Activated T-cell treated with anti-CD3 and anti-CD28 coated beads, Interleukin-2, amount 50 U/mL, for 72 hours (primary cell): ENCODE results near the gene SLC16A12. TPM values are rescaled to one million over a fixed set of nuclear protein-coding genes. Genes with fewer than 3 reads are reported as not detected.

Experiments
- ATAC-seq, 2 donors: fragments of 150-1000 bp; cut with Tn5 transposase; replicated peaks in 1 of 2; 2 replicates each; pipeline ENCODE4 v1.10.0; 2021; ENCODE audit warnings: moderate library complexity in 2 of 2, mild to moderate bottlenecking in 1 of 2
- DNase-seq, 2 donors: peaks; one replicate each; pipeline ENCODE4 v3.0.0; 2021 to 2022; ENCODE audit warnings: mixed read lengths in 1 of 2
- H3K27ac Mint-ChIP-seq: one replicate; pipeline ENCODE4 v1.8.0; 2022; ENCODE audit warnings: mild to moderate bottlenecking, moderate library complexity, mixed read lengths
- H3K27me3 Mint-ChIP-seq: one replicate; pipeline ENCODE4 v1.8.0; 2022; ENCODE audit warnings: low read depth, mixed read lengths
- H3K36me3 Mint-ChIP-seq, 2 donors: one replicate each; pipeline ENCODE4 v1.8.0; 2022; ENCODE audit warnings: mixed read lengths in 2 of 2, mild to moderate bottlenecking in 1 of 2; ENCODE audit not compliant: insufficient read depth in 2 of 2
- H3K4me1 Mint-ChIP-seq: one replicate; pipeline ENCODE4 v1.8.0; 2022; ENCODE audit warnings: low read depth, mixed read lengths
- H3K4me3 Mint-ChIP-seq, 2 donors: one replicate each; pipeline ENCODE4 v1.8.0; 2022; ENCODE audit warnings: mild to moderate bottlenecking in 2 of 2, mixed read lengths in 2 of 2, moderate library complexity in 2 of 2
- H3K9me3 Mint-ChIP-seq, 2 donors: one replicate each; pipeline ENCODE4 v1.8.0; 2022; ENCODE audit warnings: mixed read lengths in 2 of 2
- total RNA-seq, 2 donors: library from RNA; stranded (reverse); gene quantifications; one replicate each; pipeline ENCODE4 v1.2.3, GENCODE V29; 2022

SLC16A12 gene
- total RNA-seq, 2 donors from 2014 or later, result not detected

DNA sequence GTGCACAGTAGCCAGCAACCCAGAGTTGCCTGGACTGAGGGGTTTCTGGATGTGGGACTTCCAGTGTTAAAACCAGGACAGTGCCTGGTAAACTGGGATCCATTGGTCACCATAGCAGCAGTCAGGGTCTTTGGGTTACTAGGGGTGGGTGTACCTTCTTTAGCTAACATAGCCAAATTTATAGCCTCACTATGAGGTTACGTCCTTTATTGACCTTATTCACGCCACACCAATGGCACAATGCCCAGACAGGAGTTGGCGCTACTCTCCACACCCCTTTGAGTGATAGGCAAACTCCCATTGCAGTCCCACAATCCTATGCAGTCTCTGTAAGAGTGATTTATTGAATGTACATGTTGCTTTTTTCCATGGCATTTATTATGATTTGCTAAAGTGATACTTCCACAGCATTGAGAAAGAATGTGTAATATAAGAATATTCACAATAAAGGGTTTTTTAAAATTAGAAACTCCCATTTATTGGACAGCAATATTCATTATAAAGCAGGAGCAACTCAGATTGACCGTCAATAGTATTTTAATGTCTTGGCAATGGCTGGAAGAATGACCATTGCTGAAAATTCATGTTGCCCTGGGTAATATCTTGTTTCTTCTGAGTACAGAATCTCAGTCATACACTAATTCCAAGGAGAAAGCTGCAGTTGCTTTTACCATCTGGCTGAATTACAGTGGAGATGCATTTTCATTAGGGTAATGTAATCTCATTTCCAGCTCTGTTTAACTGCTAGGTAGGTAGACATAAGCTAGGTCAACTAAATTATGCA is 95.0 kb downstream of the SLC16A12 start:
- H3K27me3 Mint-ChIP-seq, result peaks cover 7% of the 10 kb centered on the region
- H3K27ac Mint-ChIP-seq, result no peak overlapping the region

DNA sequence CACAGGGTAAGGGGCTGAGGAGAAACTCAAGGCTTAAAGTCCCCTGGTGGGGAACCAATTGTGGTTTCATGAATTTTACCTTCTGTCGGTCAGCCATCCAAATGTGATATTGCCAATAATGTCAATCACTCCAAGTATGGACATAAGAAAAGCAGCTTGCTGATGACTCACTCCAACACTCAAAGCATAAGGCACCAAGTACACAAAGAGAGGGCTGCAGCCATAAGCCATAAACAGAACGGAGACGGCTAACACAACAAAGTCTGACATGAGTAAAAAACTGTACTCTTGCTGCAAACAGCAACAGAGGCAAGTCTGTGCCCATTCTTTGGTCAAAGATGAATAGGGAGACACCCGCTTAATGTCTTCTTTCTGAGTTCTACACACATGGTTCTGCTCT is 96.9 kb downstream of the SLC16A12 start:
- Mint-ChIP-seq H3K4me1 (no peaks in the 10 kb centered on the region), H3K27ac (no peak overlapping the region), H3K9me3 (no peaks in the 10 kb centered on the region), H3K36me3 (no peaks in the 10 kb centered on the region), H3K27me3 (peaks cover 19% of the 10 kb centered on the region), H3K4me3 (no peak overlapping the region)
- ATAC-seq (no peak), DNase-seq (no peak)

More for the DNA sequence above, 95.0 kb downstream of the SLC16A12 start:
- DNase-seq (no peak), ATAC-seq (no peak)
- Mint-ChIP-seq H3K4me1 (no peaks in the 10 kb centered on the region), H3K9me3 (no peaks in the 10 kb centered on the region), H3K36me3 (no peaks in the 10 kb centered on the region), H3K4me3 (no peak overlapping the region)

DNA sequence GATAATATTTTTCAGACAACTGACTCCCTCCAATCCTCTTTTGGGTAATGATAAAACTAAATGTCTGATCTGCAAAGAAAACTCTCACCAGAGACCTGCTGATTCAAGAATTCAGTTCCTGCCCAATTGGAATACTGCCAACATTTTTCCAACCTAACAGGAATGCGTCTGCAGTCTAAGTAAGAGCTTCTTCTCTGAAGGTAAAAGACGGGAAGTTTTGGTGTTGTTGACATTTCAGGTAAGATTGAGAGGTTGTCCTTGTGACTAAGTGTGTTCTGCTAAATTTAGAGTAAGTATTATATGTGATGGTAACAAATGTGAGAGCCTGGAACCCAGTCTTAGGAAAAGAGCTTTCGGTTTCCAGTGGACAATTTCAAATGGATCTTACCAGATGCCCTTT is 103.4 kb downstream of the SLC16A12 start:
- no peaks in the 10 kb centered on the region for H3K9me3 Mint-ChIP-seq
- H3K4me3 Mint-ChIP-seq, result no peak overlapping the region
- ATAC-seq, result no peak
- DNase-seq, result no peak
- H3K36me3 Mint-ChIP-seq, result no peaks in the 10 kb centered on the region
- peaks cover 19% of the 10 kb centered on the region for H3K27me3 Mint-ChIP-seq
- H3K4me1 Mint-ChIP-seq, result no peaks in the 10 kb centered on the region
- no peak overlapping the region for H3K27ac Mint-ChIP-seq

DNA sequence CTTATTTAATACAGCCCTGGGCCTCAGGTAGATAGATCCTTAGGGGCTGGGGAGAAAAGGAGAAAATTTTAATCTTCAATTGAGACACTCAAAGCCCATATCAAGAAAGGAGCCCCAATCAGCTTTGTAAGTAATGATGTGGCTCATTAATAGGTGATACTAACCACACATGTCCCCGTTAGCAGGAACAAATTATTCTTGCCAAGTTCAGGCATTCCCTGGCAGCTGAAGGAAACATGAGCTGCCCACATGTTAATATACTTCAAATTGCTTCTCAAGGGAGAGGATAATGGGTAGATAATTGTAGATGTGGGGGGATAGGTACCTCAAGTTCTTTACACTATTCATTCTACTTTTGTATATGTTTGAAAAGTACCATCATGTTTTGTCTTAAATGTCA is 106.5 kb downstream of the SLC16A12 start:
- Mint-ChIP-seq H3K27ac (no peak overlapping the region), H3K4me1 (no peaks in the 10 kb centered on the region), H3K36me3 (no peaks in the 10 kb centered on the region), H3K9me3 (no peaks in the 10 kb centered on the region), H3K27me3 (no peaks in the 10 kb centered on the region), H3K4me3 (no peak overlapping the region)
- DNase-seq (no peak), ATAC-seq (no peak)

DNA sequence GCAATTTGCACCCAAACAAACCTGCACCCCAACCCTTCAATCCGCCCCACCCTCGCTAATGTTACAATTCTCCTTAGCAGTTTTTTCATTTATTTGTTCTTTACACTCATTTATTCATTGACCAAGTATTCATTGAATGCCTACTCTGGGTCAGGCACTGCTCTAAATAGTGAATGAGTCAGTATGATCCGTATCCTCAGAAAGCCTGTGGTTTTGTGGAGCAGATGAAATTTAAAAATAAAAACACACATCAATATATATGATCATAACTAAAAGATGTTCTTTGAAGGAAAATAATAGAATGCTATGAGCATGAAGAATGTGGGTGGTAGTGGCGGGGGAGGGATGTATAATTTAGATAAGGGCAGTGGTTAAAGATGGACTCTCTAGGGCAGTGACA is 107.8 kb downstream of the SLC16A12 start:
- Mint-ChIP-seq H3K36me3 (no peaks in the 10 kb centered on the region), H3K4me3 (no peak overlapping the region), H3K4me1 (no peaks in the 10 kb centered on the region), H3K27me3 (no peaks in the 10 kb centered on the region), H3K9me3 (no peaks in the 10 kb centered on the region), H3K27ac (no peak overlapping the region)
- ATAC-seq (no peak), DNase-seq (no peak)

DNA sequence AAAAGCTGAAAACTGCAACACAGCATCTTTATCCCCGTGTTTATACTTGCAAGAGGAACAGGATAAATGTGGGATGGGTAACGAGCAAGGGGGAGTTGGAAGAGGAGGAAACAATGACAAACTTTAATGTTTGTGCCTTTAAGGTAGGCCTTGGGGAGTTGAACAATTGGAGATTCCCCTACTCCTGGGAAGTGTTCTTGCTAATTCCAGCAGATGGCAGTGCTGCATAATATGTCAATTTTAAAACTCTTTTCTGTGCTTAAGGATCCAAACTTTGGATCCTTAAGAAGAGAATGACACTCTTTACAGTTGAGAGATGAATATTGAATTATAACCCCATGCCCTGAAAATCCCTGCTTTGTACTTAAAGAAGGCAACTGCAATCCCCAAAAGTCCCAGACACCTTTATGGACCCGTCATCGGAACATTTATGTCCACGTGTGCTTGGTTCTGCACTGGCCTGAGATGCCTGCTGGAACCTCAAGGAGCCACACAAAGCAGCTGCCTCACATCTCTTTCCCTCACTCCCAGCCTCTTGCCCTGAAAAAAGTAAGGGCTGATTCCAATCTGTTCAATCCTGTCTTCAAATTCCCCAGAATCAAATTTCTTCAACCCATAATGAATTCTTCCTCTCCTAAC is 109.0 kb downstream of the SLC16A12 start:
- Mint-ChIP-seq H3K4me1 (peaks cover under 1% of the 10 kb centered on the region), H3K9me3 (no peaks in the 10 kb centered on the region), H3K4me3 (no peak overlapping the region), H3K27ac (no peak overlapping the region), H3K27me3 (no peaks in the 10 kb centered on the region), H3K36me3 (no peaks in the 10 kb centered on the region)
- DNase-seq, result no peak
- peak; percentile 58 to 63 for ATAC-seq

DNA sequence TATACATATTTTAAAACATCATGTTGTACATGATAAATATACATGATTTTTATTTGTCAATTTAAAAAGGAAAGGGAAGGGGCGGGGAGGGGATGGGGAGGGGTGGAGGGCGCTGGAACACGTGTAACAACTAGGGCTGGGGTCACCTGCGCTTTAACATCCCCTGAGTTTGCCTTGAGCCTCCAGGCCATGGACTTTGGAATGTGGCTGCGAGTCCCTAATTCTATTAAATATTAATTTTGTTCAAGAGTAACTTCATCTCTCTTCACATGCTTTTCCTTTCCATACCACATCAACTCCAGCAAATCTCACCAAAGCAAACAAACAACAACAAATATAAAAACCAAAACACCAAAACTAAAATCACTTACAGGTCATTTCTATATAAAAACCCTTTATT is 110.4 kb downstream of the SLC16A12 start:
- Mint-ChIP-seq H3K4me1 (peaks cover 4% of the 10 kb centered on the region), H3K4me3 (no peak overlapping the region), H3K36me3 (no peaks in the 10 kb centered on the region), H3K9me3 (no peaks in the 10 kb centered on the region), H3K27ac (no peak overlapping the region), H3K27me3 (no peaks in the 10 kb centered on the region)
- no peak for ATAC-seq
- no peak for DNase-seq

DNA sequence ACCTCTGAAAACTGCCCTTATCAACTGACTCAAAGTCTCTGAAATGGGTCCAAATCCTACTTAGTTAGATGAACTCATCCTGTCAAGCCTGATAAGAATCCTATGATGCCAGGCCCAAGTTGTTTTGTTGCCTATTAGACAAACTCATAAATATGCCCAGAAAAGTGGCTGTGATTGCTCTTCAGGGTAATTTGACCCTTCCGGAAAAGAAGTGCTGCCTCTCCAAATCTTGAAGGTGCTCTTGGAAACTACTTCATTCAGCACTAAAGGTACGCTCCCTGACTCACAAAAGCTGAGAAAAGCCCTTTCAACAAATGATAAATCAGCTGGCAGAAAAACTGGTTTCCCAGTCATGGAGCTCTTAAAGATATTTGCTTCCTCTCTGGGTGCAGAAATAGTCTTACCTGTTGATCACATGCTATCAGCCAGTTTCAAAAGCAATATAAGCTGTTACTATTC is 114.3 kb downstream of the SLC16A12 start:
- Mint-ChIP-seq H3K4me1 (peaks cover 40% of the 10 kb centered on the region), H3K27ac (no peak overlapping the region), H3K36me3 (peaks cover 2 to 8% of the 10 kb centered on the region in 2 donors), H3K4me3 (no peak overlapping the region), H3K27me3 (no peaks in the 10 kb centered on the region), H3K9me3 (no peaks in the 10 kb centered on the region)
- no peak for DNase-seq
- no peak for ATAC-seq

DNA sequence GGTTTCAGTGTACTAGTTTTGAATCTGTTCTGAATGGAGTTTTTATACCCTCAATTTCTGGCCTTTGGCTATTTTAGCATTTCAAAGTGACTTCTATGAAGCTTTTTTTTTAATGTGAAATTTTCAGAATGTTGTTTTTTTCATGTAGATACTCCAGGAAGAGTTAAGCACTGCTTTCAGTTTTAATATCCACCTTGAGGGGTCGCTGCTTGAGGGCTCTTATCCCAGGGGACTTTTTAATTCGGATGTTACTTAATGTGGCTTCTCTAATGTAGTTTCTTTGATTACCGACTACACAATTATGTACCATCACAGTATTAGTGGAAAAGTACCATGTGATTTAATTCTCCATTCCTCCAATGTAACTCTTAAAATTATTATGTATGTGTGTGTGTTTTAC is 115.8 kb downstream of the SLC16A12 start:
- H3K27ac Mint-ChIP-seq, result peak overlapping the region; percentile 12
- H3K9me3 Mint-ChIP-seq, result no peaks in the 10 kb centered on the region
- DNase-seq (peak in 1 of 2 donors; percentile 12), ATAC-seq (no peak)
- H3K4me1 Mint-ChIP-seq, result peaks cover 48% of the 10 kb centered on the region
- no peaks in the 10 kb centered on the region for H3K27me3 Mint-ChIP-seq
- H3K36me3 Mint-ChIP-seq, result peaks cover 6 to 13% of the 10 kb centered on the region in 2 donors
- peak overlapping the region in 1 of 2 donors; percentile 40 for H3K4me3 Mint-ChIP-seq

DNA sequence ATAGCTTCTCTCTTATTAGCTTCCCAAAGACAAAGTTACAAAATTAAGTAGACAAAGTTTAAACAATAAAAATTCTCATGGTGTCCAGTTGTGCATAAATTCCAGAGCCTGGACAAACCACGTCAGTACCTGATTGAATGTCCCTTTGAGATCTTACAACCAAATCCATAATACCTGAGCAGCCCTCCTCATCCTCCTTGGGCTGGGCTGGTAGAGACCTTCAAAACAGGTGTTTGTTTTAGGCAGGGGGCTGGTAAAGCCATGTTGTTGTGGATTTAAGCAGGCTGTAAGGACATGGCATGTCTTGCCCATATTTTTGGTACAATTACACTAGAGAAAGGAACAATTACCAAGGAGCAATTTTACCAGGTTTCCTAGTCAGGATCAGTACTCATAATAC is 118.9 kb downstream of the SLC16A12 start:
- DNase-seq (no peak), ATAC-seq (no peak)
- Mint-ChIP-seq H3K4me3 (peak overlapping the region; percentile 87 to 95), H3K27me3 (no peaks in the 10 kb centered on the region), H3K9me3 (peaks cover 0 to 2% of the 10 kb centered on the region in 2 donors), H3K36me3 (peaks cover 10 to 16% of the 10 kb centered on the region in 2 donors), H3K4me1 (peaks cover 64% of the 10 kb centered on the region), H3K27ac (peak overlapping the region; percentile 57)

DNA sequence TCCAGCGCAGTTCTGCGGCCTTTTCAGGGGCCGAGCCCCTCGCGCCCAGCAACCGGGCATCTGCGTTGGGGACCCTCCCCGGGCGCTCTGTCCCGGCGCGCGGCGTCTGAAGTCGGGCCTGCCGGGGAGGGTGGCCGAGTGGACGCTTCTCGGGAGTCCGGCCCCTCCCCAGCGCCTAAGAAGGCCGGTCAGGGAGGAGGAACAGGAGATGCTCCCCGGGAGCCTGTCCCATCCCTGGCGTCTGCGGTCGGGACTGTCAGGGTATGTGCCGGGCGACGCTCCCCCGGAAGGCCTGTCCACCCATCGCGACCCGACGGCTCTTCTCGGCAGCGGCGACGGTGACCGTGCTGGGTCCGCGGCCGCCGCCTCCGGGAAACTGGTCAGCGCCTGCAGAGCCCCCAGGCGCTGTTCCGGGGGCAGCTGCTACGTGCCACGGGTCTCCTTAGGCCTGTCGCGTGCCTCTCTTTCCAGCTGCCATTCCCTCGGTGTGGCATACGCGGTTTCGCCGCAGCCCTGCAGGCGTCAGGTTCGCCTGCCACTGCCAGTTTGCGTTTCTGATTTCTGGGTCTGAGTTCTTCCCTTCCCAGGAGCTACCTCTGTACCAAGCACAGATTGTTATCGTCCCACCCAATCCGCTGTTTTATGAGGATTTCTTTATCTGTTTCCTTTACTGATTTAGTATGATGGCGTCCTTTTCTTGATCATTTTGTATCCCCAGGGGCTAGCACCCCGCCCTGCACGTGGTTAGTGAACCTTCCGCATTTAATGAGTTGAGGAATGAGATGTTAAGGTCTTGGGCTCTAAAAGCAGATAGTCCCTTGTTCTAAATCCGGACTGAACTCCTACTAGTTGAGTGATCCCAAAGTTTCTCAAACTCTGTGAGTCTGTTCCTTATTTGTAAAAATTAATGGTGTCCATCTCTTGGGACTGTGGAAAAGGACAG is 120.2 kb downstream of the SLC16A12 start:
- peak; percentile 55 to 56 for ATAC-seq
- H3K27me3 Mint-ChIP-seq, result no peaks in the 10 kb centered on the region
- DNase-seq, result peak; percentile 31 to 45
- peak overlapping the region; percentile 87 to 95 for H3K4me3 Mint-ChIP-seq
- H3K36me3 Mint-ChIP-seq, result peaks cover 10 to 16% of the 10 kb centered on the region in 2 donors
- H3K4me1 Mint-ChIP-seq, result peaks cover 66% of the 10 kb centered on the region
- peak overlapping the region; percentile 92 for H3K27ac Mint-ChIP-seq
- H3K9me3 Mint-ChIP-seq, result peaks cover 0 to 2% of the 10 kb centered on the region in 2 donors

DNA sequence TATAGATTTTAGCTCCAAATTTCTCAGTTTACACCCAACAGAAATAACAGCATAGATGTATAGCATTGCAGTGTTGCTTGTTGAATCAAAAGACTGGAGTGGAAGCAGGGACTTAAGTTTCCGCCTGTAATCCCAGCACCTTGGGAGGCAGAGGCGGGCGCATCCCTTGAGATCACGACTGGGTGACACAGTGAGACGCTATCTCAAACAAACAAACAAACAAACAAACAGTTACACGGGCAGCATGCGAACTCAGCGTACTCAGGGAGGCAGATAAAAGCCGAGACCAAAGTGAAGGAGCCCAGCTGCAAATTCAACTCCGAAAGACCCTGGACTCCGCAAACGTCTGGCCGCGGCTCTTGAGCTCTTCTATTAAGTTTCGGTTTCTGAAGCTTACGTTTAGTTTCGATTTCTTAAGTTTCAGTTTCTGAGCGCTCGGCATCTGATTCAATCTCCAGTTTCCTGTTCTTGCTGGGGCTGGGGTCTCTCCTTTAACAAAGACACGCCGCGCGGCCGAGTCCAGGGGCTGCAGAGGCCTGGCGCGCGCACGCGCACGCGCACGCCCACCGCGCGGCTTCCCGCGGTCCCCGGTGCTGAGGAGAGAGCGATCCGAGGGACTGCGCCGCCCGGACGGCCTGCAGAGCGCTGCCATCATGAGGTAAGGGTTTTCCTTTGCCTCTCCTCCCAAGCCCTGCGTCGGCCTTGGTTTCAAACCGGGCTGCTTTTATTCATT is 121.1 kb downstream of the SLC16A12 start, which contains the start of gene IFIT5:
Gene IFIT5, plus strand, starts transcription at position 423 of the 733 bp plus-strand sequence. Its CDS starts 231 bp downstream, at position 654.
- Mint-ChIP-seq H3K9me3 (peaks cover 0 to 2% of the 10 kb centered on the region in 2 donors), H3K36me3 (peaks cover 10 to 16% of the 10 kb centered on the region in 2 donors), H3K4me3 (peak within 1 kb of the TSS; percentile 87 to 95), H3K27me3 (no peaks in the 10 kb centered on the region), H3K27ac (peak within 1 kb of the TSS; percentile 98), H3K4me1 (peaks cover 62% of the 10 kb centered on the region)
- ATAC-seq, result peak; percentile 80 to 91
- DNase-seq, result peak; percentile 66 to 78
